SK-N-SH (cell line): ENCODE results near the gene GYPC. TPM values are rescaled to one million over a fixed set of nuclear protein-coding genes. Genes with fewer than 3 reads are reported as not detected.
"Not testable (repeated sequence)": the region's sequence is repeated elsewhere in the genome, so short reads cannot be mapped to it uniquely, and the experiment has no call there.

Experiments
- CTCF ChIA-PET: fragments of 300-600, 350-600 bp; formaldehyde crosslinking; extraction: SDS; loops from one replicate; lab custom pipeline; 2021; lab: Yijun Ruan, JAX
- POLR2A ChIA-PET: fragments of 350-600 bp; sonication (Branson Sonifier 250); formaldehyde crosslinking; extraction: SDS; loops from one replicate; lab custom pipeline; 2020; ENCODE audit warnings: antibody characterized with exemption, inconsistent platforms; lab: Yijun Ruan, JAX
- DNase-seq: peaks from one replicate; pipeline ENCODE4 v3.0.0; 2012
- H2AFZ ChIP-seq: fragments of 200-600 bp; sonication (generic); 2 replicates; pipeline ENCODE4 v1.8.1; 2016; ENCODE audit warnings: antibody characterized with exemption, mild to moderate bottlenecking, low read depth
- H3F3A ChIP-seq: fragments of 200-600 bp; sonication (generic); replicated peaks from 2 replicates; pipeline ENCODE3; 2016; ENCODE audit warnings: antibody characterized with exemption, mild to moderate bottlenecking; ENCODE audit not compliant: insufficient read depth
- H3K27ac ChIP-seq, 2 experiments: fragments of 200-500 bp in 1 of 2; fragments of 200-600 bp in 1 of 2; sonication (Bioruptor generic) in 1 of 2; sonication (generic), shearing (Covaris generic) in 1 of 2; 2 replicates each; pipeline versions ENCODE4 v1.5.1 to v1.6.1; 2014 to 2016; ENCODE audit warnings: low read depth in 2 of 2, inconsistent platforms in 1 of 2, low read length in 1 of 2, mild to moderate bottlenecking in 1 of 2, mixed read lengths in 1 of 2
- H3K27me3 ChIP-seq: fragments of 200-600 bp; sonication (generic), shearing (Covaris generic); 2 replicates; pipeline ENCODE4 v1.6.1; 2016; ENCODE audit warnings: mixed run types; ENCODE audit not compliant: insufficient read depth
- H3K36me3 ChIP-seq, 2 experiments: fragments of 200-500 bp in 1 of 2; fragments of 200-600 bp in 1 of 2; sonication (Bioruptor generic) in 1 of 2; sonication (generic) in 1 of 2; replicated peaks in 1 of 2; 2 replicates each; pipeline versions ENCODE3 to v1.5.1; 2014 to 2016; ENCODE audit warnings: low read length in 1 of 2, mild to moderate bottlenecking in 1 of 2; ENCODE audit not compliant: insufficient read depth in 2 of 2, control insufficient read depth in 1 of 2
- H3K4me1 ChIP-seq, 2 experiments: fragments of 200-500 bp in 1 of 2; fragments of 200-600 bp in 1 of 2; sonication (Bioruptor generic) in 1 of 2; sonication (generic), shearing (Covaris generic) in 1 of 2; 2 replicates each; pipeline versions ENCODE4 v1.5.1 to v1.6.1; 2014 to 2016; ENCODE audit warnings: low read depth in 1 of 2, low read length in 1 of 2, mixed run types in 1 of 2; ENCODE audit not compliant: insufficient read depth in 2 of 2, control insufficient read depth in 1 of 2
- H3K4me2 ChIP-seq: fragments of 200-600 bp; sonication (generic), shearing (Covaris generic); 2 replicates; pipeline ENCODE4 v1.6.1; 2017; ENCODE audit warnings: mixed run types
- H3K4me3 ChIP-seq, 2 experiments: fragments of 200-500 bp in 1 of 2; fragments of 200-600 bp in 1 of 2; sonication (Bioruptor generic) in 1 of 2; sonication (generic), shearing (Covaris generic) in 1 of 2; 2 replicates each; pipeline versions ENCODE4 v1.5.1 to v1.8.1; 2014 to 2016; ENCODE audit warnings: low read depth in 2 of 2, inconsistent platforms in 1 of 2, low read length in 1 of 2, mild to moderate bottlenecking in 1 of 2, mixed read lengths in 1 of 2, moderate library complexity in 1 of 2
- H3K79me2 ChIP-seq: fragments of 200-600 bp; sonication (generic); 2 replicates; pipeline ENCODE4 v1.8.1; 2017; ENCODE audit warnings: mild to moderate bottlenecking; ENCODE audit not compliant: insufficient read depth
- H3K9ac ChIP-seq: fragments of 200-600 bp; sonication (generic); 2 replicates; pipeline ENCODE4 v1.6.1; 2017; ENCODE audit warnings: mixed run types
- H3K9me2 ChIP-seq: fragments of 200-600 bp; sonication (generic); 2 replicates; pipeline ENCODE4 v1.6.1; 2017; ENCODE audit warnings: mixed run types
- H3K9me3 ChIP-seq: fragments of 200-600 bp; sonication (generic); 2 replicates; pipeline ENCODE4 v1.6.1; 2017; ENCODE audit warnings: mixed run types, mild to moderate bottlenecking, moderate library complexity
- H4K20me1 ChIP-seq: fragments of 200-600 bp; sonication (generic); 2 replicates; pipeline ENCODE4 v1.6.1; 2017; ENCODE audit warnings: mild to moderate bottlenecking, mixed run types; ENCODE audit not compliant: insufficient read depth
- EZH2phosphoT487 ChIP-seq: fragments of 200-600 bp; sonication (generic); IDR thresholded peaks from 2 replicates; pipeline ENCODE4 v1.6.1; 2017; ENCODE audit warnings: low read depth, mixed run types, mild to moderate bottlenecking, antibody characterized with exemption, moderate library complexity, borderline replicate concordance
- GABPA ChIP-seq: IDR thresholded peaks from 2 replicates; pipeline ENCODE4 v1.4.0; 2012; ENCODE audit warnings: low read depth, mild to moderate bottlenecking
- MEF2A ChIP-seq: IDR thresholded peaks from 2 replicates; pipeline ENCODE4 v1.4.0; 2012; ENCODE audit warnings: low read depth, borderline replicate concordance
- NFIC ChIP-seq: IDR thresholded peaks from 2 replicates; pipeline ENCODE4 v1.4.0; 2012; ENCODE audit warnings: borderline replicate concordance
- NRF1 ChIP-seq: IDR thresholded peaks from 2 replicates; pipeline ENCODE4 v1.6.1; 2012; ENCODE audit warnings: low read depth, mild to moderate bottlenecking, low read length
- SIN3A ChIP-seq: IDR thresholded peaks from 2 replicates; pipeline ENCODE4 v1.6.1; 2012; ENCODE audit warnings: low read depth, mild to moderate bottlenecking, low read length, moderate library complexity, borderline replicate concordance
- SMC3 ChIP-seq: IDR thresholded peaks from 2 replicates; pipeline ENCODE4 v1.6.1; 2012; ENCODE audit warnings: low read depth, low read length, improper control_type of control experiment
- TCF12 ChIP-seq: IDR thresholded peaks from 2 replicates; pipeline ENCODE4 v1.4.0; 2012
- TEAD4 ChIP-seq: IDR thresholded peaks from 2 replicates; pipeline ENCODE4 v1.4.0; 2012; ENCODE audit warnings: mild to moderate bottlenecking, borderline replicate concordance; ENCODE audit not compliant: insufficient read depth
- WGBS: methylation state at CpG from one replicate; pipeline ENCODE4 v1.1.6; 2017; ENCODE audit warnings: low lambda C conversion rate; 5-methylcytosine and 5-hydroxymethylcytosine counted together
- polyA plus RNA-seq, 3 experiments: library from polyadenylated mRNA; depleted of rRNA; stranded (reverse); fragments of >200 nt; gene quantifications; 2 replicates each; pipeline ENCODE4 v1.2.3, GENCODE V29; 2012
- TF ChIP-seq, protein P1 (sequence below): IDR thresholded peaks from 2 replicates; pipeline ENCODE4; 2012
- TF ChIP-seq, protein P2 (sequence below): IDR thresholded peaks from 2 replicates; pipeline ENCODE4 v1.6.1; 2012; ENCODE audit warnings: mild to moderate bottlenecking, low read depth, low read length, moderate library complexity

GYPC gene
- polyA plus RNA-seq, 1 of the 3 experiments (the other 2 are of a cell fraction): not detected

- H4K20me1 ChIP-seq: no peaks in the 10 kb centered on the region
- H3K36me3 ChIP-seq: no peaks in the 10 kb centered on the region
- CTCF ChIA-PET: no interaction called here
- no peaks in the 10 kb centered on the region for H3K27me3 ChIP-seq
- no peaks in the 10 kb centered on the region for H3K4me1 ChIP-seq
- H3K9ac ChIP-seq: no peak overlapping the region
- H3K9me2 ChIP-seq: no peaks in the 10 kb centered on the region
- no peaks in the 10 kb centered on the region for H3K79me2 ChIP-seq
- H3K4me3 ChIP-seq: no peak overlapping the region
- DNase-seq: no peak
- H3F3A ChIP-seq: no peaks in the 10 kb centered on the region
- no peak overlapping the region for H3K27ac ChIP-seq
- 30% methylated on average over 1 of the region's 1 CpG for WGBS
- no peak overlapping the region for H2AFZ ChIP-seq
- no peak overlapping the region for H3K4me2 ChIP-seq
- POLR2A ChIA-PET: no interaction called here
- no peaks in the 10 kb centered on the region for H3K9me3 ChIP-seq
- TF ChIP-seq, protein P1, sequence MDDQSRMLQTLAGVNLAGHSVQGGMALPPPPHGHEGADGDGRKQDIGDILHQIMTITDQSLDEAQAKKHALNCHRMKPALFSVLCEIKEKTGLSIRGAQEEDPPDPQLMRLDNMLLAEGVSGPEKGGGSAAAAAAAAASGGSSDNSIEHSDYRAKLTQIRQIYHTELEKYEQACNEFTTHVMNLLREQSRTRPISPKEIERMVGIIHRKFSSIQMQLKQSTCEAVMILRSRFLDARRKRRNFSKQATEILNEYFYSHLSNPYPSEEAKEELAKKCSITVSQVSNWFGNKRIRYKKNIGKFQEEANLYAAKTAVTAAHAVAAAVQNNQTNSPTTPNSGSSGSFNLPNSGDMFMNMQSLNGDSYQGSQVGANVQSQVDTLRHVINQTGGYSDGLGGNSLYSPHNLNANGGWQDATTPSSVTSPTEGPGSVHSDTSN: no peak
- no peak for TF ChIP-seq GABPA
- TF ChIP-seq NFIC: no peak
- TF ChIP-seq, protein P2, sequence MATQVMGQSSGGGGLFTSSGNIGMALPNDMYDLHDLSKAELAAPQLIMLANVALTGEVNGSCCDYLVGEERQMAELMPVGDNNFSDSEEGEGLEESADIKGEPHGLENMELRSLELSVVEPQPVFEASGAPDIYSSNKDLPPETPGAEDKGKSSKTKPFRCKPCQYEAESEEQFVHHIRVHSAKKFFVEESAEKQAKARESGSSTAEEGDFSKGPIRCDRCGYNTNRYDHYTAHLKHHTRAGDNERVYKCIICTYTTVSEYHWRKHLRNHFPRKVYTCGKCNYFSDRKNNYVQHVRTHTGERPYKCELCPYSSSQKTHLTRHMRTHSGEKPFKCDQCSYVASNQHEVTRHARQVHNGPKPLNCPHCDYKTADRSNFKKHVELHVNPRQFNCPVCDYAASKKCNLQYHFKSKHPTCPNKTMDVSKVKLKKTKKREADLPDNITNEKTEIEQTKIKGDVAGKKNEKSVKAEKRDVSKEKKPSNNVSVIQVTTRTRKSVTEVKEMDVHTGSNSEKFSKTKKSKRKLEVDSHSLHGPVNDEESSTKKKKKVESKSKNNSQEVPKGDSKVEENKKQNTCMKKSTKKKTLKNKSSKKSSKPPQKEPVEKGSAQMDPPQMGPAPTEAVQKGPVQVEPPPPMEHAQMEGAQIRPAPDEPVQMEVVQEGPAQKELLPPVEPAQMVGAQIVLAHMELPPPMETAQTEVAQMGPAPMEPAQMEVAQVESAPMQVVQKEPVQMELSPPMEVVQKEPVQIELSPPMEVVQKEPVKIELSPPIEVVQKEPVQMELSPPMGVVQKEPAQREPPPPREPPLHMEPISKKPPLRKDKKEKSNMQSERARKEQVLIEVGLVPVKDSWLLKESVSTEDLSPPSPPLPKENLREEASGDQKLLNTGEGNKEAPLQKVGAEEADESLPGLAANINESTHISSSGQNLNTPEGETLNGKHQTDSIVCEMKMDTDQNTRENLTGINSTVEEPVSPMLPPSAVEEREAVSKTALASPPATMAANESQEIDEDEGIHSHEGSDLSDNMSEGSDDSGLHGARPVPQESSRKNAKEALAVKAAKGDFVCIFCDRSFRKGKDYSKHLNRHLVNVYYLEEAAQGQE: no peak
- TF ChIP-seq TEAD4: no peak
- TF ChIP-seq NRF1: no peak
- TF ChIP-seq SIN3A: no peak
- no peak for TF ChIP-seq MEF2A
- no peak for TF ChIP-seq SMC3
Observed at GRCh38 chr2:126645211-126645618, 10.7 kb upstream of the GYPC start.

DNA sequence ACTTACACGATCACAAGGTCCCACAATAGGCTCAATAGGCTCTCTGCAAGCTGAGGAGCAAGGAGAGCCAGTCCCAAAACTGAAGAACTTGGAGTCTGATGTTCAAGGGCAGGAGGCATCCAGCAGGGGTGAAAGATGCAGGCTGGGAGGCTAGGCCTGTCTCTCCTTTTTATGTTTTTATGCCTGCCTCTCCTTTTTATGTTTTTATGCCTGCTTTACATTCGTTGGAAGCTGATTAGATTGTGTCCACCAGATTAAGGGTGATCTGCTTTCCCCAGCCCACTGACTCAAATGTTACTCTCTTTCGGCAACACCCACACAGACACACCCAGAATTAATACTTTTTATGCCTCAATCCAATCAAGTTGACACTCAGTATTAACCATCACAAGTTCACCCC, 9.9 kb upstream of the GYPC start:
- DNase-seq: no peak
- POLR2A ChIA-PET: no interaction called here

DNA sequence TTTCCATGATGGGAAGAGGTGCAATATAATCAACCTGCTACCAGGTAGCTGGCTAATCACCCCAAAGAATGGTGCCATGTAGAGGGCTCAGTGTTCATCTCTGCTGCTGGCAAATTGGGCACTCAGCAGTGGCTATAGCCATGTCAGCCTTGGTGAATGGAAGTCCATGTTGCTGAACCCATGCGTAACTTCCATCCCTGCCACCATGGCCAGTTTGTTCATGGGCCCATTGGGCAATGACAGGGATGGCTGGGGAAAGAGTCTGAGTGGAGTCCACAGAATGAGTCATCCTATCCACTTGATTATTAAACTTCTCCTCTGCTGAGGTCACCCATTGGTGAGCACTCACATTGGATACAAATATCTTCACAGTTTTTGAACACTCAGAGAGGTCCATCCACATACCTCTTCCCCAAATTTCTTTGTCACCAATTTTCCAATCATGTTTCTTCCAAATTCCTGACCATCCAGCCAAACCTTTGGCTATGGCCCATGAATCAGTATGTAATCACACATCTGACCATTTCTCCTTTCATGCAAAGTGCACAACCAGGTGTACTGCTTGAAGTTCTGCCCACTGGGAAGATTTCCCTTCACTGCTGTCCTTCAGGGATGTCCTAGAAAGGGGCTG, 8.1 kb upstream of the GYPC start:
- H3K9me2 ChIP-seq, H3K4me1 ChIP-seq, H3F3A ChIP-seq, H3K27ac ChIP-seq, H3K4me2 ChIP-seq, H3K79me2 ChIP-seq, DNase-seq, H3K27me3 ChIP-seq, H2AFZ ChIP-seq, H3K4me3 ChIP-seq, POLR2A ChIA-PET, H3K36me3 ChIP-seq, H3K9ac ChIP-seq, CTCF ChIA-PET, H4K20me1 ChIP-seq, H3K9me3 ChIP-seq: not testable (repeated sequence)
- 10% methylated on average over 1 of the region's 1 CpG for WGBS

More for the DNA sequence above, 9.9 kb upstream of the GYPC start:
- no peaks in the 10 kb centered on the region for H3K9me2 ChIP-seq
- no peaks in the 10 kb centered on the region for H3K27me3 ChIP-seq
- WGBS: 4% methylated on average over 3 of the region's 3 CpGs
- no peaks in the 10 kb centered on the region for H3F3A ChIP-seq
- no peak overlapping the region for H3K9ac ChIP-seq
- H4K20me1 ChIP-seq: no peaks in the 10 kb centered on the region
- H3K9me3 ChIP-seq: no peaks in the 10 kb centered on the region
- H3K79me2 ChIP-seq: no peaks in the 10 kb centered on the region
- no peak overlapping the region for H3K27ac ChIP-seq
- H3K4me1 ChIP-seq: no peaks in the 10 kb centered on the region
- CTCF ChIA-PET: no interaction called here
- no peak overlapping the region for H3K4me2 ChIP-seq
- H2AFZ ChIP-seq: no peak overlapping the region
- no peak overlapping the region for H3K4me3 ChIP-seq
- TF ChIP-seq EZH2phosphoT487 (no peak), TCF12 (no peak), MEF2A (no peak)
- no peaks in the 10 kb centered on the region for H3K36me3 ChIP-seq

DNA sequence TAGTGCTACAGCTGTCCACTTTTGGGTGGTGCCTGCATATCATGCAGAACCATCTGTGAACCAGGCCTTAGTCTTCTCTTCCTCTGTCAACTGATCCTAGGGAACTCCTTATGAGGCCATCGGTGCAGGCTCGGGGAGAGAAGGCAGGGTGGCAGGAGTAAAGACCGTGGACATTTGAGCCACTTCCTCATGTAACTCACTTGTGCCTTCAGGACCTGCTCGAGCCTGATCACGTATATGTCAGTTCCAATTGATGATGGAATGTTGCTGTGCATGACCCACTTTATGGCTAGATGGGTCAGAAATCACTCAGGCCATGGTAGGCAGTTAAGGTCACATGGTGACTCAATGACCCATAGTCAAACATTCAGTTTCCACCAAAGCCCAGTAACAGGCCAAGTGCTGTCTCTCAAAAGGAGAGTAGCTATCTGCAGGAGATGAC, 7.6 kb upstream of the GYPC start:
- POLR2A ChIA-PET, H3K9me3 ChIP-seq, DNase-seq, H3K27me3 ChIP-seq, H3K36me3 ChIP-seq, H3K27ac ChIP-seq, H4K20me1 ChIP-seq, H3K4me1 ChIP-seq, CTCF ChIA-PET, H3F3A ChIP-seq, H3K9me2 ChIP-seq, H3K4me2 ChIP-seq, H2AFZ ChIP-seq, H3K4me3 ChIP-seq, H3K9ac ChIP-seq, H3K79me2 ChIP-seq: not testable (repeated sequence)
- 4% methylated on average over 5 of the region's 5 CpGs for WGBS
